GM10266 (cell line): ENCODE results near the gene PHF21A.
"Not testable (repeated sequence)": the region's sequence is repeated elsewhere in the genome, so short reads cannot be mapped to it uniquely, and the experiment has no call there.

Experiments used
- DNase-seq: peaks from one replicate; pipeline ENCODE4 v3.0.0; 2012; ENCODE audit errors: extremely low spot score
- TF ChIP-seq, protein P1 (sequence below): IDR thresholded peaks from 2 replicates; pipeline ENCODE4 v1.5.1; 2012; ENCODE audit warnings: mild to moderate bottlenecking, low read depth; ENCODE audit not compliant: control insufficient read depth, insufficient read depth; ENCODE audit errors: missing control alignments

Gene PHF21A

DNA sequence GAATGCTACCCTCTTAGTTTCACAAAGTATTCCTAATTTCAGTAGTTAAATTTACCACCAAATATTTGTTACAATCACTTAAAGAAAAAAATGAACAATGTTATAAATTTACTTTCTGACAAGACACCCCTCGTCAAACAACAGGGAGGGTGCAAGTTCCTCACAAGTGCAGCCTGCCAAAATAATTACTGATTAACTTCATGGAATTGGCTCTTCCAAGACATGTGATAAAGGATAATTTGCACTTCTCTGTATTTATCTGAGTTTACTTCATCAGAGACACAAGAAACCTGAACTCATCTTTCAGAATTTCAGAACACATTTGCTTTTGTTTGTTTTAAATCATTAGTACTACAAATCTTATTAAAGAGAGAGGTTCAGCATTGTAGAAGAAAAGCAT is 132.3 kb downstream of the PHF21A start:
- TF ChIP-seq, protein P1, sequence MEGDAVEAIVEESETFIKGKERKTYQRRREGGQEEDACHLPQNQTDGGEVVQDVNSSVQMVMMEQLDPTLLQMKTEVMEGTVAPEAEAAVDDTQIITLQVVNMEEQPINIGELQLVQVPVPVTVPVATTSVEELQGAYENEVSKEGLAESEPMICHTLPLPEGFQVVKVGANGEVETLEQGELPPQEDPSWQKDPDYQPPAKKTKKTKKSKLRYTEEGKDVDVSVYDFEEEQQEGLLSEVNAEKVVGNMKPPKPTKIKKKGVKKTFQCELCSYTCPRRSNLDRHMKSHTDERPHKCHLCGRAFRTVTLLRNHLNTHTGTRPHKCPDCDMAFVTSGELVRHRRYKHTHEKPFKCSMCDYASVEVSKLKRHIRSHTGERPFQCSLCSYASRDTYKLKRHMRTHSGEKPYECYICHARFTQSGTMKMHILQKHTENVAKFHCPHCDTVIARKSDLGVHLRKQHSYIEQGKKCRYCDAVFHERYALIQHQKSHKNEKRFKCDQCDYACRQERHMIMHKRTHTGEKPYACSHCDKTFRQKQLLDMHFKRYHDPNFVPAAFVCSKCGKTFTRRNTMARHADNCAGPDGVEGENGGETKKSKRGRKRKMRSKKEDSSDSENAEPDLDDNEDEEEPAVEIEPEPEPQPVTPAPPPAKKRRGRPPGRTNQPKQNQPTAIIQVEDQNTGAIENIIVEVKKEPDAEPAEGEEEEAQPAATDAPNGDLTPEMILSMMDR, result no peak
- DNase-seq, result no peak

DNA sequence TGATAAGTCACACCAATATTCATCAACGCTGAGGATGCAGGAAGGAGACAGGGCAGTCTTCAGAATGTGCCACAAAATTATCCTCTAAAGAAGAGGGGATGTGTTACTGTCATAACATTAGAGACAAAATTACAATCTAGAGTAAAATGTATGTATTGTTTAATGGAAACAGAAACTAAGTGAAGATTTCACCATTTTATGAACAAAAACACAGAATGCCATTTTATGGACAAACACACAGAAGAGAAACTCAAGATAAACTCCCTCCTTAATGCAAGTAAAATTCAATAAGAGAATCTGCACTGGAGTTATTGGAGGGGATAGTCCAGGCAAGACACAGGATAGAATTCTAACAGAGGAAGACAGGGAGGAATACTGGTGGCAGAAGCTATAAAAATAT is 136.0 kb downstream of the PHF21A start:
- TF ChIP-seq, protein P1, result no peak
- DNase-seq, result no peak

DNA sequence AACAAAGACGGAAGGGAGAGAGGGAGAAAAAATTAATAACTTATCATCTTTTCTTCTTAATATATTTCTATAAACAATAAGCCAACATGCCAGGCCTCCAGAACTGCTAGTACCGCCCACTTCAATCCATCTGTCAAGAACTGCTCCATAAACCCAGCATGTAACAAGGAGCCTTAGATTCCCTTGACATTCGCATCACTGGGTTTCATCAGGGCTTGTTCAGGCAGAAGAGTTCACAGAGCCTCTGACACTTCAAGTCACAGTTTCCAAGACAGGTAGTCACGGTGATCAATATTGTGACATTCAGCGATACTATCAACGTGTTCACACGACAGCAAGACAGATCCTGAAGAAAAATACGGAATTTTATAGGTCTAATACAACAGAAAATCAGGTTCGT is 137.1 kb downstream of the PHF21A start:
- TF ChIP-seq, protein P1, result no peak
- DNase-seq, result no peak

DNA sequence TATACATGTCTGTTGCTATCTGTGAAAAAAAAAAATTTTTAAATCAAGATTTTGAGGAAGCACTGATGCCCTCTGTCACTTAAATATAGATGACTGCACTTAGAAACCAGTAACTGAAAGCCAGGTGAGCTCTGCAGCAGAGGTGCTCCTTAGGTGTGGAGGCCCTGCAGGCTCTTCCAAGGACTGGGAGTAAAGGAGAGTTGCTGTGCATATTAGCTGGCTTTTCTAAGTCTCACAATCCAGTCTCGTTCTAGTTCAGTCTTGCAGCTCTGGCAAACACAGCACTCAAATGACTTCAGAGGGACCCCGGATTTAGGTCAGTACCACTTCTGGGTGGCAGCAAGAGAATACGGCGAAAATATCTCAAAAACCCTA is 137.8 kb downstream of the PHF21A start:
- DNase-seq, result no peak
- TF ChIP-seq, protein P1, result no peak

GRCh38 chr11:45982656-45983470 is 138.4 kb downstream of the PHF21A start:
- no peak for DNase-seq
- TF ChIP-seq, protein P1, result no peak

- not testable (repeated sequence) for DNase-seq
Observed at GRCh38 chr11:45981826-45982225, 139.4 kb downstream of the PHF21A start.

DNA sequence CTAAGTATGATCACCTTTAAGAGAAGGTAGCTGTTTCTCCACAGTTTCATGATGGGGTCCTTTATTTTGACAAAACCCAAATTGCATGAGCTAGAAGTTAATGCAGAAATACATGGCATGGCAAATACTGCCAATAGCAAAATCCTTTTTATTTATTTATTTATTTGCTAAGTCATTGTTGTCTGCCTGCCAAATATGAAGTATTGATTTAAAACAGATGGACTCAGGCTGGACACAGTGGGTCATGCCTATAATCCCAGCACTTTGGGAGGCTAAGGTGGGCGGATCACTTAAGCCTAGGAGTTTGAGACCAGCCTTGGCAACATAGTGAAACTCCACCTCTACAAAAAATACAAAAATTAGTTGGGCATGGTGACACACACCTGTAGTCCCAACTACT is 146.4 kb downstream of the PHF21A start:
- DNase-seq, result no peak
- TF ChIP-seq, protein P1, result no peak

- no peak for DNase-seq
- TF ChIP-seq, protein P1, result no peak
Observed at GRCh38 chr11:45973601-45974000, 147.7 kb downstream of the PHF21A start.
